K562 (cell line): ENCODE results near the gene DAB2IP. TPM values are rescaled to one million over a fixed set of nuclear protein-coding genes. Genes with fewer than 3 reads are reported as not detected.

Experiments
- ATAC-seq: fragments of 200-7000 bp; cut with Tn5 transposase; 3 replicates; pipeline ENCODE4 v1.9.1; 2020; ENCODE audit warnings: moderate library complexity
- BruUV-seq: library from RNA; stranded (reverse); fragments of 400-500 nt; replicated peaks from 2 replicates; lab custom pipeline; 2021; lab: Mats Ljungman, UMichigan
- CTCF ChIA-PET: fragments of 300-600 bp; formaldehyde crosslinking; extraction: SDS; loops from one replicate; lab custom pipeline; 2021; ENCODE audit warnings: low intra/inter-chr PET ratio; lab: Yijun Ruan, JAX
- POLR2A ChIA-PET: fragments of 300-600, 350-650 bp; sonication (Branson Sonifier 250); formaldehyde crosslinking; extraction: SDS; loops from one replicate; lab custom pipeline; 2021; ENCODE audit warnings: antibody characterized with exemption, inconsistent platforms; lab: Yijun Ruan, JAX
- DNase-seq, 4 experiments: peaks; one replicate each; pipeline versions ENCODE4 v3.0.0 to v3.0.0-alpha.2; 2011 to 2018; ENCODE audit warnings: low spot score in 3 of 4, mixed read lengths in 3 of 4; ENCODE audit errors: extremely low read depth in 1 of 4
- FAIRE-seq: peaks from 2 replicates; lab custom pipeline; 2011; peaks lifted over from hg19 to GRCh38; lab: Jason Lieb, UNC
- H2AFZ ChIP-seq: 2 replicates; pipeline ENCODE4 v1.6.0; 2011; ENCODE audit warnings: low read depth, low read length, control low read depth, inconsistent platforms
- H3K27ac ChIP-seq: fragments of 200-600 bp; 3 replicates; pipeline ENCODE4 v1.8.0; 2011; ENCODE audit warnings: low read depth, mild to moderate bottlenecking, control low read depth, inconsistent platforms, low read length, moderate library complexity, mixed read lengths; ENCODE audit errors: extremely low read depth
- H3K27me3 ChIP-seq, 2 experiments: fragments of 300-600 bp in 1 of 2; 2 replicates in 1 of 2; 3 replicates in 1 of 2; pipeline versions ENCODE4 v1.6.0 to v1.8.0; 2011; ENCODE audit warnings: inconsistent platforms in 2 of 2, low read length in 2 of 2, mild to moderate bottlenecking in 1 of 2, mixed read lengths in 1 of 2, moderate library complexity in 1 of 2; ENCODE audit not compliant: control insufficient read depth in 2 of 2, insufficient read depth in 2 of 2
- H3K36me3 ChIP-seq: fragments of 300-600 bp; 3 replicates; pipeline ENCODE4 v1.8.0; 2011; ENCODE audit warnings: mild to moderate bottlenecking, low read length, inconsistent platforms; ENCODE audit not compliant: control insufficient read depth, insufficient read depth
- H3K4me1 ChIP-seq, 2 experiments: fragments of 200-600 bp in 1 of 2; replicated peaks in 1 of 2; 2 replicates in 1 of 2; 3 replicates in 1 of 2; pipeline versions ENCODE4 v1.5.1 to v1.8.0; 2011; ENCODE audit warnings: inconsistent platforms in 2 of 2, low read length in 2 of 2, mild to moderate bottlenecking in 1 of 2, mixed read lengths in 1 of 2, moderate library complexity in 1 of 2; ENCODE audit not compliant: control insufficient read depth in 2 of 2, insufficient read depth in 2 of 2
- H3K4me2 ChIP-seq: 2 replicates; pipeline ENCODE4 v1.6.1; 2011; ENCODE audit warnings: low read length, control low read depth, inconsistent platforms, mixed read lengths; ENCODE audit not compliant: insufficient read depth
- H3K4me3 ChIP-seq: fragments of 200-600 bp; sonication (generic), shearing (Covaris generic); 2 replicates; pipeline ENCODE4 v1.5.1; 2016; ENCODE audit warnings: control low read depth, inconsistent platforms
- H3K79me2 ChIP-seq: fragments of 200-600 bp; 3 replicates; pipeline ENCODE4 v1.8.0; 2011; ENCODE audit warnings: low read length, inconsistent platforms; ENCODE audit not compliant: control insufficient read depth, insufficient read depth
- H3K9ac ChIP-seq, 2 experiments: 2 replicates each; pipeline versions ENCODE4 v1.6.0 to v1.6.1; 2011; ENCODE audit warnings: low read depth in 2 of 2, low read length in 2 of 2, control low read depth in 1 of 2, inconsistent platforms in 1 of 2, mild to moderate bottlenecking in 1 of 2, mixed read lengths in 1 of 2; ENCODE audit not compliant: insufficient read depth in 1 of 2
- H3K9me1 ChIP-seq: one replicate; pipeline ENCODE4 v1.6.0; 2011; ENCODE audit warnings: inconsistent platforms, mild to moderate bottlenecking, low read length, moderate library complexity; ENCODE audit not compliant: control insufficient read depth, insufficient read depth
- H3K9me3 ChIP-seq: replicated peaks from 2 replicates; pipeline ENCODE4 v1.5.1; 2011; ENCODE audit warnings: low read depth, low read length, inconsistent platforms; ENCODE audit not compliant: control insufficient read depth, insufficient read depth
- H4K20me1 ChIP-seq: replicated peaks from 2 replicates; pipeline ENCODE4 v1.6.1; 2011; ENCODE audit warnings: low read length, inconsistent platforms, mixed read lengths; ENCODE audit not compliant: control insufficient read depth, insufficient read depth
- ATF7 ChIP-seq: fragments of 450-650 bp; IDR thresholded peaks from 2 replicates; pipeline ENCODE4 v1.7.1; 2014; ENCODE audit warnings: mild to moderate bottlenecking, moderate library complexity
- CCAR2 ChIP-seq: fragments of 200-400 bp; formaldehyde crosslinking; IDR thresholded peaks from 2 replicates; pipeline ENCODE4 v1.6.1; 2017; ENCODE audit warnings: mild to moderate bottlenecking, low read depth, low read length
- POLR2AphosphoS2 ChIP-seq: IDR thresholded peaks from 2 replicates; pipeline ENCODE4 v1.6.1; 2012; ENCODE audit warnings: low read length, improper control_type of control experiment
- PTTG1 ChIP-seq: fragments of 450-650 bp; IDR thresholded peaks from 2 replicates; pipeline ENCODE4 v1.6.1; 2016; ENCODE audit warnings: low read depth, mild to moderate bottlenecking, missing genetic modification characterization, missing compliant biosample characterization
- ZFP36 ChIP-seq: fragments of 150-350 bp; IDR thresholded peaks from 2 replicates; pipeline ENCODE4 v1.6.1; 2018; ENCODE audit warnings: low read length, low read depth; ENCODE audit not compliant: partially characterized antibody
- ZNF778 ChIP-seq: fragments of 450-650 bp; formaldehyde crosslinking; IDR thresholded peaks from 2 replicates; pipeline ENCODE4 v1.4.0; 2020; ENCODE audit warnings: mild to moderate bottlenecking, moderate library complexity
- WGBS: fragments of 100-300 bp; shearing (Covaris generic); methylation state at CpG from one replicate; pipeline ENCODE4 v1.1.6; 2016; ENCODE audit warnings: low coverage, mixed read lengths; ENCODE audit not compliant: insufficient coverage; ENCODE audit errors: missing lambda C conversion rate; 5-methylcytosine and 5-hydroxymethylcytosine counted together
- in situ Hi-C: fragments of 300-500 bp; cut with MboI; formaldehyde crosslinking; loops from 4 replicates; pipeline ENCODE4 v1.15.0; 2018; ENCODE audit warnings: inconsistent platforms, mixed read lengths
- intact Hi-C: fragments of 100-400 bp; cut with micrococcal nuclease; formaldehyde crosslinking; loops from 2 replicates; pipeline ENCODE4 v1.14.2; 2022
- polyA plus RNA-seq, 8 experiments: library from polyadenylated mRNA; depleted of rRNA in 4 of 8; stranded (reverse) in 5 of 8; unstranded in 3 of 8; fragments of >200 nt; fragmentation: Nextera tagmentation in 2 of 8; fragmentation: Illumina TruSeq in 1 of 8; extraction: Ambion mirVana in 2 of 8; extraction: Trizol in 1 of 8; gene quantifications; 2 replicates each; pipeline versions ENCODE4 v1.2.1 to v1.2.3, GENCODE V29; 2011 to 2014; ENCODE audit warnings: inconsistent platforms in 1 of 8, missing spikeins in 1 of 8
- total RNA-seq, 7 experiments: library from RNA; depleted of rRNA in 6 of 7; stranded (reverse); fragments of >200 nt in 6 of 7; fragmentation: Illumina TruSeq in 2 of 7; extraction: Trizol in 2 of 7; gene quantifications; 2 replicates each; pipeline versions ENCODE4 v1.2.1 to v1.2.3, GENCODE V29; 2011 to 2021; ENCODE audit warnings: low replicate concordance in 1 of 7
- TF ChIP-seq, protein P1 (sequence below), 2 experiments: IDR thresholded peaks; 2 replicates each; pipeline ENCODE4 v1.6.1; 2012; ENCODE audit warnings: improper control_type of control experiment in 2 of 2, low read depth in 2 of 2, low read length in 2 of 2, borderline replicate concordance in 1 of 2

Gene DAB2IP
- total and polyA plus RNA-seq, 9 of the 15 experiments (the other 6 are each of a cell fraction or from before 2014, with no cell fraction given) = 0.04 to 0.31 (median 0.08) TPM; not detected in 5

GRCh38 chr9:121818841-121819427, 167.5 kb downstream of the DAB2IP start:
- FAIRE-seq (no peak), ATAC-seq (no peak), DNase-seq (no peak)
- CTCF ChIA-PET = no interaction called here
- no peak overlapping the region for H3K9ac ChIP-seq
- no peak overlapping the region for H3K27ac ChIP-seq
- H2AFZ ChIP-seq = no peak overlapping the region
- H3K4me3 ChIP-seq = no peak overlapping the region
- TF ChIP-seq ATF7 = no peak
- no peak for TF ChIP-seq POLR2AphosphoS2
- no peak for TF ChIP-seq CCAR2
- no peak for TF ChIP-seq ZNF778 (CRISPR knock-in tag)
- TF ChIP-seq, protein P1, sequence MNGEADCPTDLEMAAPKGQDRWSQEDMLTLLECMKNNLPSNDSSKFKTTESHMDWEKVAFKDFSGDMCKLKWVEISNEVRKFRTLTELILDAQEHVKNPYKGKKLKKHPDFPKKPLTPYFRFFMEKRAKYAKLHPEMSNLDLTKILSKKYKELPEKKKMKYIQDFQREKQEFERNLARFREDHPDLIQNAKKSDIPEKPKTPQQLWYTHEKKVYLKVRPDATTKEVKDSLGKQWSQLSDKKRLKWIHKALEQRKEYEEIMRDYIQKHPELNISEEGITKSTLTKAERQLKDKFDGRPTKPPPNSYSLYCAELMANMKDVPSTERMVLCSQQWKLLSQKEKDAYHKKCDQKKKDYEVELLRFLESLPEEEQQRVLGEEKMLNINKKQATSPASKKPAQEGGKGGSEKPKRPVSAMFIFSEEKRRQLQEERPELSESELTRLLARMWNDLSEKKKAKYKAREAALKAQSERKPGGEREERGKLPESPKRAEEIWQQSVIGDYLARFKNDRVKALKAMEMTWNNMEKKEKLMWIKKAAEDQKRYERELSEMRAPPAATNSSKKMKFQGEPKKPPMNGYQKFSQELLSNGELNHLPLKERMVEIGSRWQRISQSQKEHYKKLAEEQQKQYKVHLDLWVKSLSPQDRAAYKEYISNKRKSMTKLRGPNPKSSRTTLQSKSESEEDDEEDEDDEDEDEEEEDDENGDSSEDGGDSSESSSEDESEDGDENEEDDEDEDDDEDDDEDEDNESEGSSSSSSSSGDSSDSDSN (IDR thresholded peaks at IDR 0.05; ENCODE audit: borderline replicate concordance in 1 of 2, low read depth in 2 of 2, low read length in 2 of 2) = no peak
- no peak for TF ChIP-seq PTTG1 (tag)
- no peak for TF ChIP-seq ZFP36
- H3K79me2 ChIP-seq = no peaks in the 10 kb centered on the region
- intact Hi-C loops = no loop called here
- H4K20me1 ChIP-seq = 0 out of 2 replicates have a peak, but pooled peaks cover 5% of the 10 kb centered on the region
- no peaks in the 10 kb centered on the region; a peak in 1 of 5 replicates for H3K4me1 ChIP-seq
- POLR2A ChIA-PET = no interaction called here
- 0% methylated on average over 10 of the region's 12 CpGs for WGBS
- no peak overlapping the region for H3K4me2 ChIP-seq
- H3K9me3 ChIP-seq = no peaks in the 10 kb centered on the region
- H3K9me1 ChIP-seq = no peaks in the 10 kb centered on the region
- no TSS peak for BruUV-seq
- H3K27me3 ChIP-seq = peaks cover 17 to 80% of the 10 kb centered on the region in 2 experiments; a peak in 4 of 5 replicates
- H3K36me3 ChIP-seq = no peaks in the 10 kb centered on the region
- in situ Hi-C loops = no loop called here
